ENCODE results near the gene TOR2A.

The TOR2A gene

DNA sequence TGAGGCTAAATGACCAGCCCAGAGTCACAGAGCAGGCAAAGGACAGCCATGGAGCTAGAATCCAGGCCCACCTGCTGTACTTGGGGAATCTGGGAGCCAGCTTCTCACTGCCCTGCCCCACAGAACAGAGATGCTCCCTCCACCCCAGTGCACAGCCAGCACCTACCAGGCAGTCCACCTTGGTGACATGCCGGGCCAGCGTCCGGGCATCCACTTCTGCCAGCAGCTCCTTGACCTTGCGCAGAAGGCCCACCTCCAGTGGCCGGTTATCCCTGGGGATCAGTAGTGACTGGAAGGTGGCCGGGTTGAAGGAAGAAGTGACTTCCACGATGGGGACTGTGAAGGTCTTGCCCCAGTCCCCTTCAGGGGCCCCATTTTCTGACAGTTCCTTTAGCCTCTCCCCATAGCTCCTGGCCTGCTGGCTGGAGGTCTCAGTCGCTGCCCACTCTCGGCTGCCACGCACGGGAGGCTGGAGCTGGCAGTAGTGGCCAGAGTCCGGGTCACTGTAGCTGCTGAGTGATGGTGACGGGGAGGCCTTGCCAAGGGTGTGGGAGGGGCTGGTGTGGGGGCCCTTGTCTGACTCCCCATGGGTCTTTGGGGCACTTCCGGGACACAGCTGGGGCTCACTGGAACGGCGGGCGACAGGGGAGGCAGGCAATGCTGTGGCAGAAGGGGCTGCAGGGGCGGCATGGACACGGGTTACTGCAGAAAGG, 9.5 kb upstream of the TOR2A start:
- no peak overlapping the region for H3K4me3 ChIP-seq (ENCODE audit: low read depth, low read length)

GRCh38 chr9:127742435-127743088, 7.5 kb upstream of the TOR2A start:
- H3K4me3 ChIP-seq (ENCODE audit: low read depth, low read length): peak overlapping the region; percentile 35

- peak overlapping the region; percentile 35 for H3K4me3 ChIP-seq (ENCODE audit: low read depth, low read length)
Measured at GRCh38 chr9:127741831-127742434, 6.8 kb upstream of the TOR2A start.

GRCh38 chr9:127739614-127740330, 4.7 kb upstream of the TOR2A start:
- no peak overlapping the region for H3K4me3 ChIP-seq (ENCODE audit: low read depth, low read length)

- no peak overlapping the region for H3K4me3 ChIP-seq (ENCODE audit: low read depth, low read length)
Measured at GRCh38 chr9:127738666-127739065, 3.6 kb upstream of the TOR2A start.

GRCh38 chr9:127735530-127736185, 564 bp upstream of the TOR2A start:
- no peak overlapping the region for H3K4me3 ChIP-seq (ENCODE audit: low read depth, low read length)

DNA sequence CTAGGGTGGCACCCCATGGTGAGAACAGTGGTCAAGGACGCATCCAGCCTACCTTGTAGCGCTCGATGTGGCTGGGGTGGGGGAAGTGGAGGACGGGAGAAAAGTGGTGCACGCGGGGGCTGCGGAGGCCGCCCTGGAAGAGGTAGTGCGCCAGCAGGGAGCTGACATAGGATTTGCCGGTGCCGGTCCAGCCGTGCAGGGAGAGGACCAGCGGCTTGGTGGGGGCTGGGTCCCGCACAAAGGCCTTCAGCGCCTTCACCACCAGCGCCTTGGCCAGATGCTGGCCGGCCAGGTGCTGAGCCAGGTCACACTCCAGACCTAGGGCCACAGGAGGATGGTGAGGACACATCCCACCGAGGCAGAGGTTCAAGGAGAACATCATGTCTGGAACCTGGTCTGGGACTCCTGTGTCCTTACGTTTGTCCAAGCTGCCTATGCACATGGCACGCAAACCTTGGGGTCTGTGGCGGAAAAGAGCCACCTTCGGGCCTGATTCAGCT, 797 bp downstream of the TOR2A start:
- H3K4me3 ChIP-seq (ENCODE audit: low read depth, low read length): peak overlapping the region; percentile 69

DNA sequence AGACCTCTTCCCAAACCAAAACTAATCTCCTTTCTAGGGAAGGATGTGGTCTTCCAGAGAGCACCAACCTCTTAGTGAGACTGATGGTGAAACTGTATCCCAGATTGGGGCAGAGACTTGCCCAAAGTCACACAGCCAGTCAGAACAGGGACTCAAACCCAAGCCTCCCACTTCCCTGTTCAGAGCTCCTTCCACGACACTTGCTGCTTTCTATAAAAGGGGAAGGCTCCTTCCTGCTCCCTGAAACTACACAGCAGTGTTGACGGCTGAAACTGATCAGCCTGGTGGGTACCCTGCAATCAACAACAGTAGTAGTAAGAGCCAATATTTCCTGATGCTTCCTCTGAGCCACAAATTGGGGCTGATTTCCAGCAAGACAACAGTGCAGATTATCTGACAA, 1.5 kb downstream of the TOR2A start:
- no peak overlapping the region for H3K4me3 ChIP-seq (ENCODE audit: low read depth, low read length)

- H3K4me3 ChIP-seq (ENCODE audit: low read depth, low read length): no peak overlapping the region
Measured at GRCh38 chr9:127732444-127732843, 2.6 kb downstream of the TOR2A start.

GRCh38 chr9:127731938-127732337, 3.2 kb downstream of the TOR2A start:
- no peak overlapping the region for H3K4me3 ChIP-seq (ENCODE audit: low read depth, low read length)

- no peak overlapping the region for H3K4me3 ChIP-seq (ENCODE audit: low read depth, low read length)
Measured at GRCh38 chr9:127730799-127731410, 4.2 kb downstream of the TOR2A start.

GRCh38 chr9:127730262-127730661, 4.8 kb downstream of the TOR2A start:
- no peak overlapping the region for H3K4me3 ChIP-seq (ENCODE audit: low read depth, low read length)

GRCh38 chr9:127729522-127730256, 5.4 kb downstream of the TOR2A start:
- H3K4me3 ChIP-seq (ENCODE audit: low read depth, low read length): no peak overlapping the region

- no peak overlapping the region for H3K4me3 ChIP-seq (ENCODE audit: low read depth, low read length)
Measured at GRCh38 chr9:127728808-127729207, 6.3 kb downstream of the TOR2A start.

GRCh38 chr9:127726871-127727270, 8.2 kb downstream of the TOR2A start:
- H3K4me3 ChIP-seq (ENCODE audit: low read depth, low read length): no peak overlapping the region

- H3K4me3 ChIP-seq (ENCODE audit: low read depth, low read length): no peak overlapping the region
Measured at GRCh38 chr9:127724012-127724411, 11.1 kb downstream of the TOR2A start.

DNA sequence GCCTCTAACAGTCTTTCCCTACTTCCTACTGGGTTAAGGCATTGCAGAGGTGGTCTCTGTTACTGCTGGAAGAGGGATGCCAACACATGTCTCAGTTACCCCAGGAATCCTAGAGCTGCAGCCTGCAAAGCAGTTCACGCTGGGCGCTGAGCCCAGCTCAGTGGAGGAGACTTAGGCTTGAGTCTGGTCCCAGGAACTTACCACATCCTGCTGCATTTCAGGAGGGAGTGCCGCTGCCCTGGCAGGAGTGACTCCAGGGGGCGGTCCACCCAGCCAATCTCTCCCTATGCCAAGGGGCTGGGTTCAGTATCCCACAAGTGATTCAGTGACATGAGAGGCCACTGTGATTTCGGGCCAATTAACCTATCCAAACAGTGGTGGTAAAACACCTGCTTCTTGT, 11.7 kb downstream of the TOR2A start:
- H3K4me3 ChIP-seq (ENCODE audit: low read depth, low read length): no peak overlapping the region

- no peak overlapping the region for H3K4me3 ChIP-seq (ENCODE audit: low read depth, low read length)
Measured at GRCh38 chr9:127723013-127723412, 12.1 kb downstream of the TOR2A start.

DNA sequence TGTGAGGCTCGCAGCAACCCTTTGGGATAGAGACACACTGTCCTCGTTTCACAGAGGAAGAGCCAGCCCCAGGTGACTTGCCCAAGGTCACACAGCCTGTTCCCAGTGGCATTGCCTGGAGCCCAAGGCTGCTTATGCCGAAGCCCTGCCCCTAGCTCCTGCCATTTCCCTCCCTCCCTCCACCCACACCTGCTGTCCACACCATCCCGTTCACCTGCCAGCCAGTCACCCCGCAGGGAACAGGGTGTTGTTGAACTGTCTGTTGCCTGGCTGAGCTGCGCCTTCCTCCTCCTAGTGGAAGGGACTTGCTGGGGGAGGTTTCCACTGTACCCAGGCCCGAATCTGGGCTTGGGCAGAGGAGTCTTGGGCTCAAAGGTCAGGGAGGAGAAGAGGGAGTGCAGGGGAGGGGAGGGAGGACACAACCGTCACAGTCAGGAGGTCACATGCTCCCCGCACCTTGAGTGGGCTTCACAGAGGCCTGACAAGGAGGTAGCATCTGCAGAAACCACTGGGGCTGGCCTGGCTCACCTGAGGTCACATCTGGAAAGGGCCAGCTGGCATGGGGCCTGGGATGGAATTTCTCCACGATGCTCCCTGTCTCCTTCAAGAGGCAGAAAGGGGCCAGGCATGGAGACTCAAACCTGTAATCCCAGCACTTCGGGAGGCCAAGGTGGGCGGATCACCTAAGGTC, 12.9 kb downstream of the TOR2A start:
- H3K4me3 ChIP-seq (ENCODE audit: low read depth, low read length): no peak overlapping the region

All from iPS-11a (cell line).